ENCODE data around the gene CNTNAP5. TPM values are rescaled to one million over a fixed set of nuclear protein-coding genes. Genes with fewer than 3 reads are reported as not detected.

The CNTNAP5 gene
- total RNA-seq, 1 experiment from 2014 or later, result 0.48 TPM

DNA sequence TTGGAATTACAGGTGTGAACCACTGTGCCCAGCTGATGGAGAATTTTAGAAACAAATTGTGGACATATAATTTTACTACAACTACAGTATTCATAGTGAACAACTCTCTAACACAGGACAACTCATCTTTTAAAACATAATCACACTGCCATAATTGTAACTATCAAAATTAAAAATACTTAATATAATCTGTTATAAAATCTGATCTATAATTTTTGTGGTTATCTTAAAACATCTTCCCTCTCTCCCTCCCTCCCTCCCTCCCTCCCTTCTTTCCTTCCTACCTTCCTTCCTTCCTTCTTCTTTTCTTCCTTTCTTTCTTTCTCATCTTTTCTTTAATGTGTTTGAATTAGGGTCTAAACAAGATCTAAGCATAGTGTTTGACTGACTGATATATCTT is 577.7 kb downstream of the CNTNAP5 start:
- H3K27ac Mint-ChIP-seq, result no peak overlapping the region
- no peak overlapping the region for H2BK120ac ChIP-seq (ENCODE audit: low read depth, low read length, poor library complexity, severe bottlenecking)
- H3K79me1 ChIP-seq (ENCODE audit: insufficient read depth, low read depth, low read length, poor library complexity, severe bottlenecking), result no peaks in the 10 kb centered on the region
- no peak overlapping the region for H3K4ac ChIP-seq (ENCODE audit: low read depth, low read length)
- no peaks in the 10 kb centered on the region for H3K27me3 ChIP-seq (ENCODE audit: insufficient read depth, low read length)
- peaks cover 11 to 13% of the 10 kb centered on the region in 2 experiments for H3K4me1 Mint-ChIP-seq
- no peaks in the 10 kb centered on the region for H3K9me3 ChIP-seq (ENCODE audit: control insufficient read depth, low read depth, low read length)
- H3K9me3 Mint-ChIP-seq, result peaks cover 0 to 6% of the 10 kb centered on the region in 2 experiments; a peak in 3 of 5 replicates
- no peak for DNase-seq
- H3K27ac ChIP-seq (ENCODE audit: insufficient read length, low read depth, low read length), result no peak overlapping the region
- no peaks in the 10 kb centered on the region for H4K20me1 ChIP-seq (ENCODE audit: control insufficient read depth, insufficient read depth, insufficient read length)
- no peaks in the 10 kb centered on the region; the same call in 1 of the 2 replicates for H3K27me3 Mint-ChIP-seq (ENCODE audit: low read depth)
- no peak overlapping the region for H2AK5ac ChIP-seq (ENCODE audit: insufficient read length, low read length)
- H4K8ac ChIP-seq (replicated peaks; ENCODE audit: insufficient read length, low read depth, low read length), result no peak overlapping the region
- no peaks in the 10 kb centered on the region for H3K23me2 ChIP-seq (ENCODE audit: insufficient read length, low read depth, low read length, poor library complexity, severe bottlenecking)
- no peak overlapping the region for H4K5ac ChIP-seq (ENCODE audit: insufficient read length, low read depth, low read length)
- no peak overlapping the region for H3K4me2 ChIP-seq (ENCODE audit: insufficient read depth, insufficient read length, low read length)
- H3T11ph ChIP-seq (ENCODE audit: low read length), result no peak overlapping the region
- no peaks in the 10 kb centered on the region; the same call in 1 of the 2 replicates for H3K4me1 ChIP-seq (ENCODE audit: insufficient read depth, low read length)
- TF ChIP-seq, protein P1, sequence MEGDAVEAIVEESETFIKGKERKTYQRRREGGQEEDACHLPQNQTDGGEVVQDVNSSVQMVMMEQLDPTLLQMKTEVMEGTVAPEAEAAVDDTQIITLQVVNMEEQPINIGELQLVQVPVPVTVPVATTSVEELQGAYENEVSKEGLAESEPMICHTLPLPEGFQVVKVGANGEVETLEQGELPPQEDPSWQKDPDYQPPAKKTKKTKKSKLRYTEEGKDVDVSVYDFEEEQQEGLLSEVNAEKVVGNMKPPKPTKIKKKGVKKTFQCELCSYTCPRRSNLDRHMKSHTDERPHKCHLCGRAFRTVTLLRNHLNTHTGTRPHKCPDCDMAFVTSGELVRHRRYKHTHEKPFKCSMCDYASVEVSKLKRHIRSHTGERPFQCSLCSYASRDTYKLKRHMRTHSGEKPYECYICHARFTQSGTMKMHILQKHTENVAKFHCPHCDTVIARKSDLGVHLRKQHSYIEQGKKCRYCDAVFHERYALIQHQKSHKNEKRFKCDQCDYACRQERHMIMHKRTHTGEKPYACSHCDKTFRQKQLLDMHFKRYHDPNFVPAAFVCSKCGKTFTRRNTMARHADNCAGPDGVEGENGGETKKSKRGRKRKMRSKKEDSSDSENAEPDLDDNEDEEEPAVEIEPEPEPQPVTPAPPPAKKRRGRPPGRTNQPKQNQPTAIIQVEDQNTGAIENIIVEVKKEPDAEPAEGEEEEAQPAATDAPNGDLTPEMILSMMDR (conservative IDR thresholded peaks at IDR 0.05), result no peak
- no peak overlapping the region for H3K14ac ChIP-seq (ENCODE audit: insufficient read depth, low read length)
- peaks cover 1 to 9% (median 2%) of the 10 kb centered on the region in 3 experiments; a peak in 4 of 7 replicates for H3K36me3 Mint-ChIP-seq (ENCODE audit: insufficient read depth in 1 of 3, low read depth in 3 of 3)
- no peak overlapping the region for H2BK15ac ChIP-seq (ENCODE audit: low read depth, low read length)
- H3K56ac ChIP-seq (ENCODE audit: insufficient read length, low read depth, low read length), result no peak overlapping the region
- no peak overlapping the region for H4K91ac ChIP-seq (ENCODE audit: insufficient read length, low read depth, low read length)
- H2BK20ac ChIP-seq (ENCODE audit: low read depth, low read length, poor library complexity, severe bottlenecking), result no peak overlapping the region
- H3K18ac ChIP-seq (ENCODE audit: insufficient read length, low read depth, low read length), result no peak overlapping the region
- no peak overlapping the region for H3K4me3 Mint-ChIP-seq
- H2BK5ac ChIP-seq (ENCODE audit: insufficient read length, low read length), result no peak overlapping the region
- no peak overlapping the region for H3K23ac ChIP-seq (ENCODE audit: insufficient read length, low read depth, low read length)
- H2AFZ ChIP-seq (ENCODE audit: low read length), result no peak overlapping the region
- no peak overlapping the region for H2BK12ac ChIP-seq (ENCODE audit: insufficient read length, low read depth, low read length)
- no peak overlapping the region for H3K9ac ChIP-seq (ENCODE audit: extremely low read depth, insufficient read length, low read length)
- H3K79me2 ChIP-seq (ENCODE audit: insufficient read depth, low read length), result no peaks in the 10 kb centered on the region
